ENCODE measurements around the gene ACR.

GRCh38 chr22:50715776-50716175 is 22.2 kb upstream of the ACR start:
- TF ChIP-seq, protein P1, sequence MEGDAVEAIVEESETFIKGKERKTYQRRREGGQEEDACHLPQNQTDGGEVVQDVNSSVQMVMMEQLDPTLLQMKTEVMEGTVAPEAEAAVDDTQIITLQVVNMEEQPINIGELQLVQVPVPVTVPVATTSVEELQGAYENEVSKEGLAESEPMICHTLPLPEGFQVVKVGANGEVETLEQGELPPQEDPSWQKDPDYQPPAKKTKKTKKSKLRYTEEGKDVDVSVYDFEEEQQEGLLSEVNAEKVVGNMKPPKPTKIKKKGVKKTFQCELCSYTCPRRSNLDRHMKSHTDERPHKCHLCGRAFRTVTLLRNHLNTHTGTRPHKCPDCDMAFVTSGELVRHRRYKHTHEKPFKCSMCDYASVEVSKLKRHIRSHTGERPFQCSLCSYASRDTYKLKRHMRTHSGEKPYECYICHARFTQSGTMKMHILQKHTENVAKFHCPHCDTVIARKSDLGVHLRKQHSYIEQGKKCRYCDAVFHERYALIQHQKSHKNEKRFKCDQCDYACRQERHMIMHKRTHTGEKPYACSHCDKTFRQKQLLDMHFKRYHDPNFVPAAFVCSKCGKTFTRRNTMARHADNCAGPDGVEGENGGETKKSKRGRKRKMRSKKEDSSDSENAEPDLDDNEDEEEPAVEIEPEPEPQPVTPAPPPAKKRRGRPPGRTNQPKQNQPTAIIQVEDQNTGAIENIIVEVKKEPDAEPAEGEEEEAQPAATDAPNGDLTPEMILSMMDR (IDR thresholded peaks at IDR 0.05; ENCODE audit: low read depth, low read length), result no peak
- TF ChIP-seq EZH2phosphoT487 (IDR thresholded peaks at IDR 0.05; ENCODE audit: low read depth), result no peak

Data from OCI-LY3 (cell line).